HG03565 (cell line): Measurements from ENCODE around the gene RCOR2.
"Not testable (repeated sequence)": the region's sequence is repeated elsewhere in the genome, so short reads cannot be mapped to it uniquely, and the experiment has no call there.

Experiments used
- ATAC-seq: cut with Tn5 transposase; IDR thresholded peaks from one replicate; pipeline ENCODE4 v1.9.1; 2021; ENCODE audit warnings: mild to moderate bottlenecking, moderate library complexity; ENCODE audit not compliant: unreplicated experiment

Gene RCOR2

GRCh38 chr11:63882555-63883242 is 34.3 kb downstream of the RCOR2 start:
- ATAC-seq, result no peak

GRCh38 chr11:63880403-63880790 is 36.6 kb downstream of the RCOR2 start:
- no peak for ATAC-seq

DNA sequence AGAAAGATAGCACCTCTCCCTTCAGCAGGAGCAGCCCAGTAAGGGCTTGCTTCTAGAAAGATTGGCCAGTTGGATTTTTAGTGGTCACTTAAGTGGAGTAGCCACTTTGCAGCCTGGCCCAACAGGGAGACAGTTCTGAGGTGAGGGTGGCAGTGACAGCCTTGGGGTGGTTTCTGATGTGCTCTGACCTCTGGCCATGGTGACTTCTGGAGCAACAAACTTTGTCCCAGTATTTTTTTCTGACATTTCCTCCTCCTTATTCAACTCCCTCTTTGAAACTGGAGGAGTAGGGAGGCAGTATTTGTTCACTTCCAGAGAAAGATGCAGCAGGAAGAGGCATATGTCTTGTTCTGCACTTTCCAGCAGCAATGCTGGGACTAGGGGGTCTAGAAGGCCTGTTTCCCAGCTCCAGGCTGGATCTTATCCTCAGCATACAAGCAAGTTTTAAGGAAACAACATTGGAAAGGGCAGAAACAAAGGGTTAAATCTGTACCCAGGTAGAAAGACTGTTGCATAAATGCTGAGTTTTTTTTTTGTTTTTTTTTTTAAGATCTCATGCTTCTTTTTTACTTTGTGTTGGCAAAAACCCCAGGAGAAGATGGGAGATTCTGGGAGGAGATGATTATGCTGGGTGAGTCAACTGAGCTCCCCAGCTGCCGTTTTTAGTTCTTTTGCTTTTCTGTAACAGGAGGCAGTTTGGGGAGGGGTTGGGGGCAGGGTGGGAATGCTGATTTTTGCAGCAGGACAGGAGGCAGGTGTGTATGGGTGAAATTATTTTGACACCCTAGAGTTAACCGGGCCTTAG is 37.2 kb downstream of the RCOR2 start:
- ATAC-seq, result no peak

- no peak for ATAC-seq
Measured at GRCh38 chr11:63877658-63878241, 39.2 kb downstream of the RCOR2 start.

GRCh38 chr11:63876616-63877015 is 40.3 kb downstream of the RCOR2 start:
- no peak for ATAC-seq

- ATAC-seq, result no peak
Measured at GRCh38 chr11:63875506-63876065, 41.4 kb downstream of the RCOR2 start.

- no peak for ATAC-seq
Measured at GRCh38 chr11:63874511-63874910, 42.5 kb downstream of the RCOR2 start.

DNA sequence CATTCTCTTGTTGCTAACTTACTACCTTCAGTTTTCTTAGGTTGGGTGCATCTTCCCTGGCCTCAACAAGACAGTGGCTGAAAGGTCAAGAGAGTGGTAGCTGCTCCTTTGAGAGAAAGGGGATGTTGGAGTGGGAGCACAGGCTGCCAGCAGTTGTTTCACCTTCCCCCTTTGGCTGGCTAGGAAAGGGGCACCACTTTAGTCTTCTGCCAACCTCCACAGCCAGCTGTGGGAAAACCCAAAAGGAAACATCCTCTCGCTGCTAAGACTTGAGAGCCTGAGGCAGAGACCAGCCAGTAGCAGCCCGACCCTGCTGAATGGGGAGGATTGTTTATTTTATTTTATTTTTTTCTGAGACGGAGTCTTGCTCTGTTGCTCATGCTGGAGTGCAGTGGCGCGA is 43.7 kb downstream of the RCOR2 start:
- no peak for ATAC-seq

DNA sequence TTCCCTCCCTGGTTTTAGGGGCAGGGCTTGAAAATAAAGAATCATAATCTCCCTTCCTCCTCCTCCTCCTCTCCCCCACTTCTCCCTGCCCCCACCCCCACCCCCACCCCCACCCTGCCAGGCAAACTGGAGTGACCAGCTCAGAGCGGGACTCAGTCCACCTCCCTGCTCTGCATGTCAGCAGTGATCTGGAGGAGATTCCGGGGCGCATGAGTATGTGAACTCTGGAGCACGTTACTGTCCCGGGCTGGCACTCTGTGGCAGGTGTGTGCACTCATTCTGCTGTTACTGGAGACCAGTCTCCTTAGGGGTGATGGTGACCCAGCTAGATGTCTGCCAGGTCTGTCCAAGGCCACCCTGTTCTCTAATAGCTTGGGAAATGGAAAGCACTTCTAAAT is 44.2 kb downstream of the RCOR2 start:
- no peak for ATAC-seq

DNA sequence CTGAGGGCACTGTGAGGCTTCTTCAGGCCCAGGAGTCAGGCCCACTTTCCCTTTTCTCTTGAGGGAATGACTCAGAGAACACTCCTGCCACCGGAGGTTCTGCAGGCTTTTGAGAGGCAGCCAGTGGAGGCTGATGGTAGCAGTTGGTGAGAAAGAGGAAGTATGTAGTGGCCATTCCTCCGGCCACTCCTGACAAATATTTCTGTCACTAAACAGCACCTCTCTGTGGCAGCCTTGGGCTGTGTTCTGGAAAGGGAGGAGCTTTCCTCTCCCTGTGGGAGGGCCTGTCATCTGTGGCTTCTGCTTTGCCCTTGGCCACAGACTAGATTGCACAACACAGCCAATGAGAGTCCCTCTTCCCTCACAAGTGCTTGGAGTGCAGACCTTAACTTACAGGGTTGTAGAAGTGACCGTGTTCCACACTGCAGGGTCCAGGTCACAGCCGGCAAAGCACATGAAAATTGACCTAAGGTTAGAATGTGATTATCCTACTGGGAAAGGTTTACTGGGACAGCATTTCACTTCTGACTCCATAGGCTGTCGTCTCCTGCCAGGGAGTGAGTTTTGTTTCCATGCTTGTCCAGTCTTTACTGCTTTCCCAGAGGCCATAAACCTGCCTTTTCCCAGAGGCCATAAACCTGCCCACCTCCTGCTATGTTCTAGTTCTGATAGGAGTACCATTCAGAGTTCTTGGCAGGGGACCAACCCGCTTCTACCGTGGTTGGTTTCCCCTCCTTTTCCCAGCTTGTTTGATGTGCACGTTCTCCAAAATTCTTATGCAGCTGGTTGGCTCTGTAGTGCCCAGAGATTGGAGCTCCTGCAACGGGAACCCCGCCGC is 44.8 kb downstream of the RCOR2 start:
- ATAC-seq, result peak; percentile 89

- no peak for ATAC-seq
Measured at GRCh38 chr11:63870351-63871140, 46.4 kb downstream of the RCOR2 start.

- no peak for ATAC-seq
Measured at GRCh38 chr11:63869683-63870082, 47.3 kb downstream of the RCOR2 start.

GRCh38 chr11:63869171-63869591 is 47.8 kb downstream of the RCOR2 start:
- no peak for ATAC-seq

- ATAC-seq, result no peak
Measured at GRCh38 chr11:63868399-63869064, 48.4 kb downstream of the RCOR2 start.

DNA sequence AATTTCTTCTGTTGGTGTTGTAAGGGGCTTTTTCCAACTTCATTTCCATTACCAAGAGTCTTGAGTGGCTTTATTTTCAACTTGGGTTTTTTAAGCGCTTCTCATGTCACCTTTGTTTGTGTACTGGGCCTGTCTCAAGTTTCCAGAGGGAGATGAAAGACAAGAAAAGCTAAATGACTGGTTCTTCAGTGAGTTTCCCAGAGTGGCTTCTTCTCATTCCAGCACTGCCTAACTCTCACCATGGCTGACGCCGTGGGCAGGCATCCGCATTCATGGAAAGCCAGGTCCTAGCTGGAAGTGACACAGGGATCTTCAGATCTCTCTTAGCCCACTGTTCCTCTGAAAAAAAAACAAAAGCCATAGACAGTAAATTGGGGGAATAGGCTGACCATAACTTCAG is 49.5 kb downstream of the RCOR2 start:
- ATAC-seq, result no peak

- ATAC-seq, result peak; percentile 60
Measured at GRCh38 chr11:63866211-63866610, 50.8 kb downstream of the RCOR2 start.

DNA sequence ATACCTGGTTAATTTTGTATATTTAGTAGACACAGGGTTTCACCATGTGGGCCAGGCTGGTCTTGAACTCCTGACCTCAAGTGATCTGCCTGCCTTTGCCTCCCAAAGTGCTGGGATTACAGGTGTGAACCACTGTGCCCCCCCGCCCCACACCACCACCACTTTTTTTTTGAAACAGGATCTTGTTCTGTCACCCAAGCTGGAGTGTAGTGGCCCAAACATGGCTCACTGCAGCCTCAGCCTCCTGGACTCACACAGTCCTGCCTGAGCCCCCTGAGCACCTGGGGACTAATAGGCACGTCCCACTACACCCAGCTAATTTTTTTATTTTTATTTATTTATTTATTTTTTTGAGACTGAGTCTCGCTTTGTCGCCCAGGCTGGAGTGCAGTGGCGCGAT is 53.3 kb downstream of the RCOR2 start:
- ATAC-seq, result not testable (repeated sequence)

GRCh38 chr11:63862923-63863322 is 54.0 kb downstream of the RCOR2 start:
- no peak for ATAC-seq
